Stimulated activated CD8-positive, alpha-beta memory T cell treated with anti-CD3 and anti-CD28 coated beads, Interleukin-15, amount 100 ng/mL, for 24 hours (primary cell): ENCODE data around the gene WDR76.

Source experiments
- DNase-seq: peaks from one replicate; pipeline ENCODE4 v3.0.0-alpha.2; 2020; ENCODE audit warnings: low read depth

WDR76 gene

GRCh38 chr15:43878446-43878845 lies 51.6 kb downstream of the WDR76 start:
- no peak for DNase-seq

- DNase-seq, result no peak
Measured at GRCh38 chr15:43879386-43880355, 52.9 kb downstream of the WDR76 start.

GRCh38 chr15:43880406-43881194 lies 53.8 kb downstream of the WDR76 start:
- DNase-seq, result no peak

- no peak for DNase-seq
Measured at GRCh38 chr15:43881245-43881644, 54.4 kb downstream of the WDR76 start.

- no peak for DNase-seq
Measured at GRCh38 chr15:43881944-43882343, 55.1 kb downstream of the WDR76 start.

GRCh38 chr15:43883571-43883970 lies 56.8 kb downstream of the WDR76 start:
- DNase-seq, result no peak

- no peak for DNase-seq
Measured at GRCh38 chr15:43886558-43886957, 59.8 kb downstream of the WDR76 start.

- DNase-seq, result no peak
Measured at GRCh38 chr15:43887901-43888300, 61.1 kb downstream of the WDR76 start.

- DNase-seq, result no peak
Measured at GRCh38 chr15:43889042-43889441, 62.2 kb downstream of the WDR76 start.

GRCh38 chr15:43893956-43894355 lies 67.2 kb downstream of the WDR76 start:
- DNase-seq, result no peak

GRCh38 chr15:43895586-43895985 lies 68.8 kb downstream of the WDR76 start:
- no peak for DNase-seq

- no peak for DNase-seq
Measured at GRCh38 chr15:43896543-43896942, 69.7 kb downstream of the WDR76 start.

GRCh38 chr15:43898891-43899290 lies 72.1 kb downstream of the WDR76 start:
- no peak for DNase-seq

GRCh38 chr15:43899928-43900327 lies 73.1 kb downstream of the WDR76 start:
- no peak for DNase-seq

GRCh38 chr15:43900996-43901395 lies 74.2 kb downstream of the WDR76 start:
- no peak for DNase-seq

GRCh38 chr15:43901495-43901894 lies 74.7 kb downstream of the WDR76 start:
- DNase-seq, result no peak

GRCh38 chr15:43903864-43904290 lies 77.1 kb downstream of the WDR76 start:
- peak; percentile 5 for DNase-seq

- DNase-seq, result no peak
Measured at GRCh38 chr15:43905755-43906154, 79.0 kb downstream of the WDR76 start.

- no peak for DNase-seq
Measured at GRCh38 chr15:43908516-43909050, 81.8 kb downstream of the WDR76 start.

GRCh38 chr15:43911235-43911781 lies 84.5 kb downstream of the WDR76 start:
- no peak for DNase-seq

- DNase-seq, result no peak
Measured at GRCh38 chr15:43912208-43912607, 85.4 kb downstream of the WDR76 start.

- DNase-seq, result no peak
Measured at GRCh38 chr15:43913026-43913780, 86.4 kb downstream of the WDR76 start.
